HG03378 (cell line): Measurements from ENCODE around the gene DENND1A.
"Not testable (repeated sequence)": the region's sequence is repeated elsewhere in the genome, so short reads cannot be mapped to it uniquely, and the experiment has no call there.

Experiments used
- ATAC-seq: cut with Tn5 transposase; IDR thresholded peaks from one replicate; pipeline ENCODE4 v1.9.1; 2021; ENCODE audit warnings: mild to moderate bottlenecking, moderate library complexity; ENCODE audit not compliant: unreplicated experiment

The DENND1A gene

GRCh38 chr9:123742009-123742767 lies 187.7 kb downstream of the DENND1A start:
- ATAC-seq: no peak

- no peak for ATAC-seq
Observed at GRCh38 chr9:123741214-123741613, 188.7 kb downstream of the DENND1A start.

- no peak for ATAC-seq
Observed at GRCh38 chr9:123739902-123740301, 190.0 kb downstream of the DENND1A start.

- ATAC-seq: no peak
Observed at GRCh38 chr9:123739387-123739786, 190.5 kb downstream of the DENND1A start.

GRCh38 chr9:123738648-123739047 lies 191.3 kb downstream of the DENND1A start:
- ATAC-seq: no peak

GRCh38 chr9:123735376-123735775 lies 194.6 kb downstream of the DENND1A start:
- no peak for ATAC-seq

- not testable (repeated sequence) for ATAC-seq
Observed at GRCh38 chr9:123728571-123728970, 201.4 kb downstream of the DENND1A start.

- ATAC-seq: no peak
Observed at GRCh38 chr9:123727332-123727731, 202.6 kb downstream of the DENND1A start.

GRCh38 chr9:123725389-123725788 lies 204.5 kb downstream of the DENND1A start:
- no peak for ATAC-seq

GRCh38 chr9:123724211-123724796 lies 205.6 kb downstream of the DENND1A start:
- ATAC-seq: no peak

GRCh38 chr9:123723135-123723875 lies 206.6 kb downstream of the DENND1A start:
- no peak for ATAC-seq

GRCh38 chr9:123722378-123722777 lies 207.5 kb downstream of the DENND1A start:
- no peak for ATAC-seq

- no peak for ATAC-seq
Observed at GRCh38 chr9:123718188-123718587, 211.7 kb downstream of the DENND1A start.

GRCh38 chr9:123717581-123718175 lies 212.2 kb downstream of the DENND1A start:
- no peak for ATAC-seq

GRCh38 chr9:123716339-123716945 lies 213.5 kb downstream of the DENND1A start:
- ATAC-seq: no peak

GRCh38 chr9:123715258-123715657 lies 214.7 kb downstream of the DENND1A start:
- no peak for ATAC-seq

- ATAC-seq: no peak
Observed at GRCh38 chr9:123713282-123713681, 216.6 kb downstream of the DENND1A start.

GRCh38 chr9:123712399-123712798 lies 217.5 kb downstream of the DENND1A start:
- no peak for ATAC-seq

GRCh38 chr9:123710299-123710698 lies 219.6 kb downstream of the DENND1A start:
- no peak for ATAC-seq

GRCh38 chr9:123702483-123702882 lies 227.4 kb downstream of the DENND1A start:
- no peak for ATAC-seq

GRCh38 chr9:123697686-123698085 lies 232.2 kb downstream of the DENND1A start:
- no peak for ATAC-seq
